ENCODE results near the gene ANKMY1. TPM values are rescaled to one million over a fixed set of nuclear protein-coding genes. Genes with fewer than 3 reads are reported as not detected.

Gene ANKMY1
- total RNA-seq, 1 donor from 2014 or later, result 7.2 TPM

DNA sequence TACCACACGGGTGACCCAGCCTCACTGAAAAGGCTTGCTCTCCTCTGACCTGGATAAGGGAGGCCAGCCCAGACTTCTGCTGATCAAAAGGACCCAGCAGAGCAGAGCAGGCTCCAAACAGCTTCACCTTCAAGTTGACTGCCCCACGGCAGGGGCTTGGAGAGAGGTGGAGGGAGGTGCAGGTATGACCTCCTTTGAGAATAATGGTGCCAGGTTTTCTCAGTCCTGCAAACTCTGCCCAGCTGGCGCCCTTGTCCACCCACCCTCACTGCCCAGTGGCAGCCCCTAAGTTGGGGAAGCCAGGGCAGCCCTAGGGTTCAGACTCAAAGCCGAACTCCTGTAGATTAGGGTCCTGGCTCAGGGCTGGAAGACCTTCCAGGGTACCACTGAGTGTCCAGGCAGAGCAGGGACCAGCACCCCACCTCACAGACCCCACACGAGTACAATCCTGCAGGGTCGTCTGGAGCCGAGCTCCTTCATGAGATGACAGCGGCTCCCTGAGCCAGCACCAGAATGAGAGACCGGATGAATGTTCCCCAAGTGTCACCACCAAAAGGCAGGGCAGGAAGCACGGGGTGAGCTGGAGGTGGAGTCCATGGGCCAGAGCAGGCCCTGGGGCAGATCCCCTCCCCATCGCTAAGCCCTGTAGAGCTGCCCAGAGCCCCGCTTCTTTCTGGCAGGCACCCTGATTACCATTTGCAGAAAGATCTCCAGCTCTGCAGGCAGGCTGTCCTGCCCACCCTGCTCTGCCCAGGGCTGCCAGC lies 125.9 kb downstream of the ANKMY1 start:
- peaks cover 13% of the 10 kb centered on the region for H3K27me3 Mint-ChIP-seq (ENCODE audit: low read depth, unreplicated experiment)
- peaks cover 3% of the 10 kb centered on the region for H3K36me3 Mint-ChIP-seq (ENCODE audit: low read depth, unreplicated experiment)
- H3K9me3 ChIP-seq (ENCODE audit: insufficient read depth, low read depth, low read length), result no peaks in the 10 kb centered on the region
- peaks cover 11% of the 10 kb centered on the region for H3K79me2 ChIP-seq (ENCODE audit: insufficient read depth, low read length)
- no peak overlapping the region for H3K9ac ChIP-seq (ENCODE audit: low read length)
- no peak overlapping the region for H3K4me3 Mint-ChIP-seq (ENCODE audit: unreplicated experiment)
- peaks cover 1% of the 10 kb centered on the region for H3K9me3 Mint-ChIP-seq (ENCODE audit: unreplicated experiment)
- H3K4me1 Mint-ChIP-seq (ENCODE audit: low read depth, unreplicated experiment), result peaks cover 8% of the 10 kb centered on the region
- H3K4me1 ChIP-seq (ENCODE audit: insufficient read depth, low read length), result peaks cover 23% of the 10 kb centered on the region
- H3K36me3 ChIP-seq (ENCODE audit: insufficient read depth, low read length), result no peaks in the 10 kb centered on the region
- TF ChIP-seq, protein P1, sequence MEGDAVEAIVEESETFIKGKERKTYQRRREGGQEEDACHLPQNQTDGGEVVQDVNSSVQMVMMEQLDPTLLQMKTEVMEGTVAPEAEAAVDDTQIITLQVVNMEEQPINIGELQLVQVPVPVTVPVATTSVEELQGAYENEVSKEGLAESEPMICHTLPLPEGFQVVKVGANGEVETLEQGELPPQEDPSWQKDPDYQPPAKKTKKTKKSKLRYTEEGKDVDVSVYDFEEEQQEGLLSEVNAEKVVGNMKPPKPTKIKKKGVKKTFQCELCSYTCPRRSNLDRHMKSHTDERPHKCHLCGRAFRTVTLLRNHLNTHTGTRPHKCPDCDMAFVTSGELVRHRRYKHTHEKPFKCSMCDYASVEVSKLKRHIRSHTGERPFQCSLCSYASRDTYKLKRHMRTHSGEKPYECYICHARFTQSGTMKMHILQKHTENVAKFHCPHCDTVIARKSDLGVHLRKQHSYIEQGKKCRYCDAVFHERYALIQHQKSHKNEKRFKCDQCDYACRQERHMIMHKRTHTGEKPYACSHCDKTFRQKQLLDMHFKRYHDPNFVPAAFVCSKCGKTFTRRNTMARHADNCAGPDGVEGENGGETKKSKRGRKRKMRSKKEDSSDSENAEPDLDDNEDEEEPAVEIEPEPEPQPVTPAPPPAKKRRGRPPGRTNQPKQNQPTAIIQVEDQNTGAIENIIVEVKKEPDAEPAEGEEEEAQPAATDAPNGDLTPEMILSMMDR (IDR thresholded peaks at IDR 0.05; ENCODE audit: insufficient read depth, low read depth, low read length), result no peak
- no peak for TF ChIP-seq EZH2 (IDR thresholded peaks at IDR 0.05; ENCODE audit: insufficient read depth, low read length)
- no peak overlapping the region for H3K4me2 ChIP-seq (ENCODE audit: low read length)
- no peak overlapping the region for H3K4me3 ChIP-seq (ENCODE audit: insufficient read depth, low read depth, low read length)
- H3K27ac Mint-ChIP-seq (ENCODE audit: unreplicated experiment), result peak overlapping the region; percentile 12
- no peaks in the 10 kb centered on the region for H3K27me3 ChIP-seq (ENCODE audit: insufficient read depth, low read length)
- H3K27ac ChIP-seq (ENCODE audit: low read depth, low read length), result no peak overlapping the region
- DNase-seq (ENCODE audit: low read depth) (no peak), FAIRE-seq (no peak)
- no peak overlapping the region for H2AFZ ChIP-seq (ENCODE audit: low read depth, low read length)
- H4K20me1 ChIP-seq (ENCODE audit: insufficient read depth, low read length), result peaks cover 6% of the 10 kb centered on the region

DNA sequence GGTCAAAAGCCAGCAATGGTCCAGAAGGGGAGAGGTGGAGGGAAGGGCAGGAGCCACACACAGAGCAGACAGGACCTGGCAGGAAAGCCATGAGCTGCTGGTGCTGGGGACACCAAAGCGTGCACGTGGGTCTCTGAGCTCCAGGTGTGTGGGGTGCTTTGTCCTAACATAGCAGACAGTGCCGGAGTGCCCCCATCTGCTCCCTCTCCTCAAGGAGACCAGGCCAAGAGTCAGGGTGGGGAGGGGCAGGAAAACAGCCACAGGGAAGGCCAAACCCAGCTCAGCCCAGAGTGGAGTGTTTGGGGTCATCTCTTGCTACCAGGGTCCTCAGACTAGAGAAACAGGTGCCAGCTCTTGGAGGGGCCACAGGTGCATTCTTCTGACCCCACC lies 126.5 kb downstream of the ANKMY1 start:
- peak overlapping the region; percentile 45 for H3K4me3 Mint-ChIP-seq (ENCODE audit: unreplicated experiment)
- H3K27me3 Mint-ChIP-seq (ENCODE audit: low read depth, unreplicated experiment), result peaks cover 18% of the 10 kb centered on the region

More for the DNA sequence above, 126.5 kb downstream of the ANKMY1 start:
- DNase-seq (ENCODE audit: low read depth), result no peak
- Histone ChIP-seq H3K9ac (ENCODE audit: low read length) (no peak overlapping the region), H3K27me3 (ENCODE audit: insufficient read depth, low read length) (no peaks in the 10 kb centered on the region), H3K4me3 (ENCODE audit: insufficient read depth, low read depth, low read length) (no peak overlapping the region), H3K4me2 (ENCODE audit: low read length) (no peak overlapping the region), H3K36me3 (ENCODE audit: insufficient read depth, low read length) (no peaks in the 10 kb centered on the region), H4K20me1 (ENCODE audit: insufficient read depth, low read length) (peaks cover under 1% of the 10 kb centered on the region), H3K4me1 (ENCODE audit: insufficient read depth, low read length) (peaks cover 21% of the 10 kb centered on the region), H2AFZ (ENCODE audit: low read depth, low read length) (no peak overlapping the region), H3K27ac (ENCODE audit: low read depth, low read length) (no peak overlapping the region), H3K79me2 (ENCODE audit: insufficient read depth, low read length) (peaks cover 6% of the 10 kb centered on the region), H3K9me3 (ENCODE audit: insufficient read depth, low read depth, low read length) (no peaks in the 10 kb centered on the region)
- no peak for FAIRE-seq
- TF ChIP-seq, protein P1 (IDR thresholded peaks at IDR 0.05; ENCODE audit: insufficient read depth, low read depth, low read length), result no peak
- no peak for TF ChIP-seq EZH2 (IDR thresholded peaks at IDR 0.05; ENCODE audit: insufficient read depth, low read length)
- no peak overlapping the region for H3K27ac Mint-ChIP-seq (ENCODE audit: unreplicated experiment)
- peaks cover 6% of the 10 kb centered on the region for H3K9me3 Mint-ChIP-seq (ENCODE audit: unreplicated experiment)
- peaks cover 11% of the 10 kb centered on the region for H3K4me1 Mint-ChIP-seq (ENCODE audit: low read depth, unreplicated experiment)
- H3K36me3 Mint-ChIP-seq (ENCODE audit: low read depth, unreplicated experiment), result peaks cover 5% of the 10 kb centered on the region

Data from astrocyte (in vitro differentiated cells and primary cell).